SIG-M5 treated with dmso at 0.1 percent for 504 hours (cell line): ENCODE measurements around the gene RHOU.

Experiments used
- DNase-seq: peaks from one replicate; lab custom pipeline; 2025; ENCODE audit not compliant: unreplicated experiment; lab: John Stamatoyannopoulos, UW

The RHOU gene

DNA sequence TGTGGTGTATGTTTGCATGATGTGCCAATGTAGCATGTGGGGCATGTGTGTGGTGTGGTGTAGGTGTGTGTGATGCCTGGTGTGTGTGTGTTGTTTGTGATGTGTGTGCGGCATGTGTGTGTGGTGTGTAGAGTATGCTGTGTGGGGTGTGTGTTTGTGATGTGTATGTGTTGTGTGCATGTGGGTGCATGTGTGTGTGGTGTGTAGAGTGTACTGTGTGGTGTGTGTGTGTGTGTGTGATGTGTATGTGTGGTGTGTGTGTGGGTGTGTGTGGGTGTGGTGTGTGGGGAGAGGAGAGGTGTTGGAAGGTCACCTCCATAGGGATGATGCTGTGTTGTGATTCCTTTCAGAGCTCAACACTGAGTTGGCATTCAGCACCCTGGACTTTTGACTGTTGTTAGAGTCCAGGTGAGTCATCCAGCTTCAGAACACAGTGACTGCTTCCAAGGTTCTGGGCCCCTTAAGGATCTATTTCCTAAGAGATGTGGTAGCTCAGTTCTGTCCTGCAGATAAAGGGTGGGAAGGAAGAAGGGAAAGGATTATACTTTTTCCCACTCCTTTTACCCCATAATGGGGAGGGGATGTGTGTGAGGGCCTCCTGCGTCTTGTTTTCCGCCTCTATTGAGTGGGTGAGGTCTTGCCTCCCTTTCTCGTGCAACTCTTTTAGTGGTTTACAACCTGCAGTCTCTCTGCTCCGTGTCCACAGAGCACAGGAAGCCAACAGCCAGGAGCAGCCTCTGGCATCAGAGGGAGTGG, 47.6 kb downstream of the RHOU start:
- no peak for DNase-seq

GRCh38 chr1:228783418-228784040, 48.2 kb downstream of the RHOU start:
- DNase-seq = no peak

GRCh38 chr1:228784181-228784580, 48.9 kb downstream of the RHOU start:
- DNase-seq = no peak

DNA sequence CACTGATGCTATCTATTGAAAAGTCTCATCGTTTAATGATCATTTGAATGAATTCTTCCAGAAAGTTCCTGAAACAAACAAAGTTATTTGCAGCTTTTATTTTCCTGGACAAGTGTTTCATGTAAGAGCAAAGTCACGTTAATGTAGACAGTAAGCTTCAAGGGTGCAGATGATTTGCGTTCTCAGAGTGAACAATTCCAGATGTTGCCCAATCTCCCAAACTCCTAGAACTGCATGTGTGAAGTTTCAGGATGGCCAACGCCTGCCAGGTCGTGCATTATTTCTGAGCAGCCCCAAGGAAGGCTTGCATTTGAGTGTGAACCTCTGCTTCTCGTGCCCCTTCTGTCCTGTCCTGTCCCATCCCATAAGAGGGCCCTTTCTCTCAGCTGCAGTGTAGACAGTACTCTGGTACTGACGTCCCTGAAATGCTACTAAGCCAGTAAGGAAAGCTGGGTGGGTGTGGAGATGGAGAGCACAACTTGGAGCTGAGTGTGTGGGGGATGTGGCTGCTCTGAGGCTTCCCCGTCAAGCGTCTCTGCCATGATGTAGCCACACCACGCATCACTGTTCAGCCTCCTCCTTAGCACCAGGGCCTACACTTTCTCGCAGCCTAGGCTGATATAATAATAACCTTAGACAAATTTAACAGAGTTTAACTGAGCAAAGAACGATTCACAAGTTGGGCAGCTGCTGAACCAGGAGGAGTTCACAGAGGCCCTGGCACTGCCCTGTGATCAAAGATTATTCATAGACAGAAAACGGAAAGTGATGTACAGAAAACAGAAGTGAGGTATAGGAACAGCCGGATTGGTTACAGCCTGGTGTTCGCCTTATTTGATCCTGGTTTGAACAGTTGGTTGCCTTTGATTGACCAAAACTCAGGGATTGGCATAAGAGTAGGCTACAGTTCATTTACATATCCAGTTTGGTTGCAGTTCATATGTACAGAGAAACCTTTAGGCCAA, 50.4 kb downstream of the RHOU start:
- no peak for DNase-seq

GRCh38 chr1:228786361-228787129, 51.3 kb downstream of the RHOU start:
- no peak for DNase-seq

GRCh38 chr1:228791791-228792190, 56.5 kb downstream of the RHOU start:
- DNase-seq = no peak

DNA sequence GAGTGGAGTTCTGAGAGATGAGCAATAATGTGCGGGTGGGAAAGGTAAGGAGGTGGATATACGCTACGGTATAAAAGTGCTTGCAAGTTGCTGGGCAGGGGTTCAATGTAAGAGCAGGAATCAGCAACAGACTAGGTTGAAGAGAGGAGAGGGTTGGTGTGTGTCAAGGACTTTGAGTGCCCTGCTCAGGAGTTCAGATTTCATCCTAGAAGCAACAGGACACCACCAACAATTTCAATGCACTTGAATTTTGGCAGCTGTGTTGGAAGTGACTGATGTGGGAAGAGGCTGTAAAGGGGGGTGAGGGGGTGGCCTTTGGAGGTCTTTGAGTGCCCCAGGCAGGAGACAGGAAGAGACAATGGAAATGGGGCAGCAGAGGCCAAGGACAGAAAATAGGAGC, 57.3 kb downstream of the RHOU start:
- DNase-seq = no peak

- DNase-seq = no peak
Measured at GRCh38 chr1:228793032-228793431, 57.8 kb downstream of the RHOU start.

GRCh38 chr1:228794173-228794572, 58.9 kb downstream of the RHOU start:
- DNase-seq = no peak

- DNase-seq = no peak
Measured at GRCh38 chr1:228794810-228795209, 59.5 kb downstream of the RHOU start.

DNA sequence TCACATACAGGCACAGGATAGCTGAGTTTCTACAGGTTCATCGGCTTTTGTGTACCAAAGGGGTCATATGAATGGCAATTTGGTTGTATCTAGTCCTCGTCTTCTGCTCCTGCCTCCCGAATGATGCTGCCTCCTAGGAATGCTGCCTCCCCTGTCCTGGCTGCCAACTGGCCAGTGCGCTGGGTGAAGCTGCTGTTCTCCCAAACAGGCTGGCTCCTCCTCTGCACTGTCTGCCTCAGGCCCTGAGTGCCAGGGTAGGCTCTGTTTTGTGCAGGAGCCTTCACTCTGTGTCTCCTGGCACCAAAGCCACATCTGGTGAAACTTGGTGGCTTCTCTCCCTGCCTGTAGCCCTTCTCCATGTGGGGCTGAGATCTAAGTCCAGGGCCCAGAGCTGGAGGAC, 60.3 kb downstream of the RHOU start:
- no peak for DNase-seq
